BLaER1 treated with 17β-estradiol and CSF1 and Interleukin-3, amounts not matched to agents 10 nM and 100 nM (cell line): Measurements from ENCODE around the gene PKP1.

Experiments used
- H3K27ac ChIP-seq, 11 experiments: shearing (Covaris generic); formaldehyde crosslinking; 2 replicates each; pipeline ENCODE4 v1.8.1; 2022
- H3K27me3 ChIP-seq, 11 experiments: shearing (Covaris generic); formaldehyde crosslinking; 2 replicates each; pipeline ENCODE4 v1.8.1; 2022
- H3K36me3 ChIP-seq, 11 experiments: shearing (Covaris generic); formaldehyde crosslinking; 2 replicates each; pipeline ENCODE4 v1.8.1; 2022
- H3K4me1 ChIP-seq, 10 experiments: shearing (Covaris generic); formaldehyde crosslinking; 2 replicates each; pipeline ENCODE4 v1.8.1; 2022
- H3K4me2 ChIP-seq, 11 experiments: shearing (Covaris generic); formaldehyde crosslinking; 2 replicates each; pipeline ENCODE4 v1.8.1; 2022
- H3K4me3 ChIP-seq, 10 experiments: shearing (Covaris generic); formaldehyde crosslinking; 2 replicates each; pipeline ENCODE4 v1.8.1; 2022
- H3K9ac ChIP-seq, 11 experiments: shearing (Covaris generic); formaldehyde crosslinking; 2 replicates each; pipeline ENCODE4 v1.8.1; 2022
- H3K9me3 ChIP-seq, 11 experiments: shearing (Covaris generic); formaldehyde crosslinking; replicated peaks in 1 of 11; 2 replicates each; pipeline ENCODE4 v1.8.1; 2022
- H4K20me1 ChIP-seq, 11 experiments: shearing (Covaris generic); formaldehyde crosslinking; 2 replicates each; pipeline ENCODE4 v1.8.1; 2022
- Cebpa-rat ChIP-seq, 11 experiments: shearing (Covaris generic); IDR thresholded peaks; 2 replicates each; pipeline ENCODE4 v1.8.1; 2022

Gene PKP1

DNA sequence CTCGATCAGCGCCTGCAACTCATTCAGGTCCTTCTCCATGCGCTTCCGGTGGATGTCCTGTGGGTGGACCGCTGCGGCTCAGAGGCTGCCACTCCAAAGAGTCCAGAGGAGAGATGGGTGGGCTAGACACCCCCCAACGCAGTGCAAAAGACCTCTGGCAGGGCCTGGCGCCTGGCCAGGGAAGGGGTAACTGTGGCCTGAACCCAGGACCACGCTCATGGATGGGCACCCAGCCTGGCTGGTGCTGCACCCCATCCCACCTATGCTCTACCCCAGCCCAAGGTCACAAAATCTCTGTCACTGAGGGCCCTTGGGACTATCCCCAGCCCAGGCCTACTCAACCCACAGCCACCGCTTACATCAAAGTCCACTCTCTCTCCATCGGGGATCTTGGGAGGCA, 81.9 kb downstream of the PKP1 start:
- Histone ChIP-seq H3K36me3 (no peaks in the 10 kb centered on the region), H3K27ac (no peak overlapping the region), H4K20me1 (peaks cover 0 to 12% (median 0%) of the 10 kb centered on the region in 11 experiments; a peak in 1 of 22 replicates), H3K4me3 (no peak overlapping the region), H3K27me3 (no peaks in the 10 kb centered on the region), H3K4me1 (peaks cover 10 to 81% (median 72%) of the 10 kb centered on the region in 10 experiments; a peak in 18 of 20 replicates), H3K4me2 (peak overlapping the region in 8 of 11 experiments; percentile 52 to 74 (median 62); a peak in 14 of 22 replicates), H3K9ac (no peak overlapping the region), H3K9me3 (no peaks in the 10 kb centered on the region; a peak in 1 of 22 replicates)
- no peak for TF ChIP-seq Cebpa-rat (IDR thresholded peaks at IDR 0.05)

DNA sequence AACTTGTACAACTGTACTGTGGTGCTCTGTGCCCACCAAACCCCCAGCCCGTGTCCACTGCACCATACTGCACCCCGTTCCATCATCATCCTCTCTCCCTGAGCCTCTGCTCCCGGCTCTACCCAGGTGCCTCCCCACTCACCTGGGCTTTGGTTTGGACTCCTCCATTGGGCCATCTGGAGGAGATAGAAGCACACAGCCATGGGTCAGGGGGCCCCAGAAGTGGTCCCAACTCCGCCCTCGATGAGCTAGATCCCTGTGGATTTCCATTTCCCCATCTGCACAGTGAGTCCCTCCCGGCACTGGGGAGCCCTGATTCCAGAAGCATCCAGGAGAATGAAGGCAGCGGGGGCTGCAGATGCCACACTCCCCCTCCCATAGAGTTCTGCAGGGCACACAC, 83.4 kb downstream of the PKP1 start:
- peaks cover 10 to 88% (median 79%) of the 10 kb centered on the region in 10 experiments; a peak in 18 of 20 replicates for H3K4me1 ChIP-seq
- H4K20me1 ChIP-seq: peaks cover 0 to 12% (median 0%) of the 10 kb centered on the region in 11 experiments; a peak in 1 of 22 replicates
- no peaks in the 10 kb centered on the region for H3K36me3 ChIP-seq
- H3K9ac ChIP-seq: no peak overlapping the region
- no peak for TF ChIP-seq Cebpa-rat (IDR thresholded peaks at IDR 0.05)
- no peak overlapping the region for H3K27ac ChIP-seq
- no peak overlapping the region for H3K4me3 ChIP-seq
- no peaks in the 10 kb centered on the region for H3K27me3 ChIP-seq
- peak overlapping the region in 2 of 11 experiments; percentile 90 to 97; a peak in 3 of 22 replicates for H3K4me2 ChIP-seq
- no peaks in the 10 kb centered on the region; a peak in 1 of 22 replicates for H3K9me3 ChIP-seq

DNA sequence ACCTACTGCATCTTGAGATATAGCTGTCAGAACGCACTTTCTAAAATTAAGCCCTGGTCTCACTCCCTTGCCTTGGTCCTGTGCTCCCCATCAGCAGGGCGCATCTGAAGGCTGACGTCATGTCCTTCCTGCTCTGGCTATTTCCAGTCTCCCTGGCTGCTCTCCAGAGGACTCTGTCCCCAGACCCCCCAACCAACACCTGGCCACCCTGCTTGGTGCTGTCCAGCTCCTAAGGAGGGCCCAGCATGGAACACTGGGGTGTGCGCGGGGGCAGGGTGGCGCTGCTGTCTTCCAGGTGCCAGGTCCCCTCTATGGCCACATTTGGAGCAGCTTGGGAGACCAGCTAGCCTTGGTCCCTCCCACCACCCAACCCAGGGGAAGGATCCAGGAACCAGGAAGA, 85.9 kb downstream of the PKP1 start:
- Histone ChIP-seq H4K20me1 (peaks cover 0 to 12% (median 0%) of the 10 kb centered on the region in 11 experiments; a peak in 1 of 22 replicates), H3K27ac (peak overlapping the region in 3 of 11 experiments; percentile 22 to 41 (median 40); a peak in 5 of 22 replicates), H3K9ac (peak overlapping the region in 1 of 11 experiments; percentile 35; a peak in 1 of 22 replicates), H3K36me3 (no peaks in the 10 kb centered on the region), H3K27me3 (no peaks in the 10 kb centered on the region), H3K4me3 (peak overlapping the region in 3 of 10 experiments; percentile 2 to 30 (median 8); a peak in 3 of 20 replicates), H3K4me2 (peak overlapping the region; percentile 4 to 97 (median 85); a peak in 20 of 22 replicates), H3K4me1 (peaks cover 10 to 70% (median 61%) of the 10 kb centered on the region in 10 experiments; a peak in 18 of 20 replicates), H3K9me3 (no peaks in the 10 kb centered on the region; a peak in 1 of 22 replicates)
- TF ChIP-seq Cebpa-rat (IDR thresholded peaks at IDR 0.05): no peak

DNA sequence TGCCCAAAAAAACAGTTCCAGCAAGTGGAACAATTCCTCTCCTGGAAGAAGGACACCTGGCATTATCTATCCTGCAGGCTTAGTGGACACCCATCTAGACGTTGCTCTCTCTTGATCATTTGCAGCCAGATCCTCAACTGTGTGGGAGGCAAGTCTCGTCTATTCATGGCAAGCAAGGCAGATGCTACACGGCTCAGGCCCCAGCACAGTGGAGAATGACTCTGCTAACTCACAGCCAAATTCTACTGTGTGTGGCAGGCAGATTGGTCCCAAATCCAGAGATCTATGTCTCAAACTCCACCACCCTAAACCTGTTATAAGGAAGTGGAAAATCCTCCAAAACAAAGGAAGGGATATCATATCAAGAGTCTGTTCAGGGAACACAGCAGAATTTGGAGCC, 87.2 kb downstream of the PKP1 start:
- H3K9ac ChIP-seq: no peak overlapping the region; a peak in 1 of 22 replicates
- no peak overlapping the region for H3K27ac ChIP-seq
- no peaks in the 10 kb centered on the region for H3K36me3 ChIP-seq
- H3K4me3 ChIP-seq: no peak overlapping the region
- H3K27me3 ChIP-seq: no peaks in the 10 kb centered on the region
- H4K20me1 ChIP-seq: peaks cover 0 to 4% (median 0%) of the 10 kb centered on the region in 11 experiments; a peak in 1 of 22 replicates
- peak overlapping the region in 8 of 11 experiments; percentile 10 to 97 (median 90); a peak in 15 of 22 replicates for H3K4me2 ChIP-seq
- H3K4me1 ChIP-seq: peaks cover 10 to 63% (median 49%) of the 10 kb centered on the region in 10 experiments; a peak in 18 of 20 replicates
- H3K9me3 ChIP-seq: no peaks in the 10 kb centered on the region; a peak in 1 of 22 replicates
- no peak for TF ChIP-seq Cebpa-rat (IDR thresholded peaks at IDR 0.05)

DNA sequence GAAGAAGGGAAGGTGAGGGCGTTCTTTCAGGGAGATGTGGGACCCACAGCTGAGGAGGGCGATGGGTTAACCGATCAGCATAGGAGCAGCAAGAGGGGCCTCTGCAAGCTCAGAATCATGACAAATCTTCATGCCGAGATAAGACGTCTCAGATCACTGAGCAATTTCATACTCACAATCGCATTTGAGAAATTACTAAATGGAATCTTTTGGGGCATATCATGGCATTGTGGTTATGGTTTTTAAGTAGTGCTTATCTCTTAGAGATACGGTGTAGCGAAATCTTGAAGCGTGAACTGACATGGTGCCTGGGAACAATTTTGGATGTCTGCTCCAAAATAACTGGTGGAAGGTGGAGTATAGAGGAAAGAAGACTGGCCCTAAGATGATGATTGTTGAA, 88.0 kb downstream of the PKP1 start:
- no peaks in the 10 kb centered on the region; a peak in 1 of 22 replicates for H3K9me3 ChIP-seq
- no peak for TF ChIP-seq Cebpa-rat (IDR thresholded peaks at IDR 0.05)
- H3K4me3 ChIP-seq: no peak overlapping the region
- H3K27ac ChIP-seq: no peak overlapping the region
- H4K20me1 ChIP-seq: peaks cover 0 to 4% (median 0%) of the 10 kb centered on the region in 11 experiments; a peak in 1 of 22 replicates
- H3K4me2 ChIP-seq: peak overlapping the region in 8 of 11 experiments; percentile 37 to 97 (median 90); a peak in 16 of 22 replicates
- H3K36me3 ChIP-seq: no peaks in the 10 kb centered on the region
- no peak overlapping the region for H3K9ac ChIP-seq
- H3K4me1 ChIP-seq: peaks cover 10 to 65% (median 50%) of the 10 kb centered on the region in 10 experiments; a peak in 18 of 20 replicates
- H3K27me3 ChIP-seq: no peaks in the 10 kb centered on the region

DNA sequence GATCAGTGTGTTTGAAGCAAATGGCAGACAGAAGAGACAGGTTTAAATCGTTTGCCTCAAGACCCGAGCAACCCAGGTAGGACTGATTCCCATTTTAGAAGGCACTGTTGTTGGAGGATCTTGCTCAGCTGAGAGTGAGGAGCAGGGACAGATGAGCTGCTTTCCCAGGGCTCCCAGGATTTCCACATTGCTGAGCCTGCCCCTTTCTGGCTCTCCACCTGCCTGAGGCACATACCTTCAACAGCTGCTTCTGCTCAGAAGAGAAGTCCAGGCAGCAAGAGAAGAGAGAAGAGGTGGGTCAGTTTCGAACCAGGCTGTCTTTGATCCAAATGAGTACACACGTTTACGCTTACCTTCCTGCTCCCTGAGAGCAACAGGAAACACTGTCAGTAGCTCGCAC, 88.5 kb downstream of the PKP1 start:
- Histone ChIP-seq H3K27me3 (no peaks in the 10 kb centered on the region), H3K27ac (no peak overlapping the region), H3K9ac (no peak overlapping the region), H3K9me3 (no peaks in the 10 kb centered on the region), H3K4me2 (peak overlapping the region in 7 of 11 experiments; percentile 78 to 97 (median 90); a peak in 13 of 22 replicates), H3K4me3 (no peak overlapping the region), H3K36me3 (no peaks in the 10 kb centered on the region), H4K20me1 (peaks cover 0 to 4% (median 0%) of the 10 kb centered on the region in 11 experiments; a peak in 1 of 22 replicates), H3K4me1 (peaks cover 10 to 65% (median 50%) of the 10 kb centered on the region in 10 experiments; a peak in 18 of 20 replicates)
- no peak for TF ChIP-seq Cebpa-rat (IDR thresholded peaks at IDR 0.05)

DNA sequence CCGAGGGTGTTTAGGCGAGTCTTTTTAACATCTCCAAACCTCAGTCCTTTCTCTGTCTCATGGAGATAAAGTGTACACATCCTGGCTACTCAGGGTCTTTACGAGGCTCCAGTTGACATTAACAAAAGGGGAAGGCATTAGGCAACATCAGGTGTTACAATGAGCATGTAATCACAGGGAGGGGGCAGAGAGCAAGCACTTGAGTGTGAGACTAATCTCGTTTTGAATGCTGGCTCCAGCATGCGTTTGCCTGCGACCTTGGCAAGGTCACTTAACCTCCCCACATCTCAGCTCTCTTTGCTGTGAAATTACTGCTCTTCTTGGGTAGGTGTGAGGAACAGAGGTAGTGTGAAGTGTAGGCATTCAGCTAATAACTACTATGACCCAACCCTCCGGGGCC, 91.1 kb downstream of the PKP1 start:
- Histone ChIP-seq H4K20me1 (peaks cover 0 to 1% (median 0%) of the 10 kb centered on the region in 11 experiments; a peak in 1 of 22 replicates), H3K9me3 (no peaks in the 10 kb centered on the region), H3K4me1 (peaks cover 1 to 40% (median 32%) of the 10 kb centered on the region in 10 experiments; a peak in 18 of 20 replicates), H3K4me2 (no peak overlapping the region), H3K36me3 (no peaks in the 10 kb centered on the region), H3K27ac (no peak overlapping the region), H3K9ac (no peak overlapping the region), H3K4me3 (no peak overlapping the region), H3K27me3 (no peaks in the 10 kb centered on the region)
- TF ChIP-seq Cebpa-rat (IDR thresholded peaks at IDR 0.05): no peak

DNA sequence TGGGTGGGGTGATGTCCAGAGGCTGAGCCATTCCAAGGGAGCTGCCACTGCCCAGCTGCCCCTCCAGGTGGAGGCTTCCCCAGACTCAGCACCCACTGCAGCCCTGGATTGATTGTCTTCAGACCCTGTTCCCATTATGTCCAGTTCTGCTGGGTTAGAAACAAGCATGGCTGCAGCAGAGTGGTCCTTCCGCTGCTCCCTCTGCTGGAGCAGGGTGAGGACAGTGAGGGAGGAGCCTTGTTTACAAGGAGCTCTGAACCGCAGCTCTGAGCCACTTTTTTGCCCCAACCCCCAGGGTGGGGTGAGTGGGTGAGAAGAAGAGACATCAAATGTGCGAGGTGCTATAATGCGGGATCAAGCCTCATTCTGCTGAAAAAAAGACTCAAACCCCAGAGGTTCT, 91.9 kb downstream of the PKP1 start:
- Histone ChIP-seq H3K27me3 (no peaks in the 10 kb centered on the region), H3K4me1 (peaks cover 0 to 32% (median 24%) of the 10 kb centered on the region in 10 experiments; a peak in 15 of 20 replicates), H3K27ac (no peak overlapping the region), H3K4me2 (peak overlapping the region in 6 of 11 experiments; percentile 12 to 22 (median 16); a peak in 5 of 22 replicates), H3K4me3 (no peak overlapping the region), H3K36me3 (no peaks in the 10 kb centered on the region), H4K20me1 (no peaks in the 10 kb centered on the region; a peak in 1 of 22 replicates), H3K9me3 (no peaks in the 10 kb centered on the region), H3K9ac (no peak overlapping the region)
- no peak for TF ChIP-seq Cebpa-rat (IDR thresholded peaks at IDR 0.05)

DNA sequence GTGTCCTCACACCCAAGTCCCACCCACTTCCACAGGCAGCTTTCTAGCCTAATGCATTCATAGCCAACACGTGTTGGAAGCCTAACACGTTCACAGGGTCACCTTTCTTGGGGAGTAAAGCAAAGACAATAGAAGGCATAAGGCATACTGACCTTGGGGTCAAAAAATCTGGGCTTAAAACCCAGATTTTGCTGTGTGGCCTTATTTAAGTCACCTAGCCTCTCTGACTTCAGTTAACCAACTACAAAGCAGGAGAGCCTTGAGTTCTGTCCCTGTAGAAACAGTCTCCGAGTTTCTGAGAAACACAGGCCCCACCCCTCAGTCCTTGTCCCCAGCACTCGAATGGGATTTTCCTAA, 92.8 kb downstream of the PKP1 start:
- H3K36me3 ChIP-seq: no peaks in the 10 kb centered on the region
- no peaks in the 10 kb centered on the region for H3K9me3 ChIP-seq
- TF ChIP-seq Cebpa-rat (IDR thresholded peaks at IDR 0.05): no peak
- no peaks in the 10 kb centered on the region; a peak in 1 of 22 replicates for H4K20me1 ChIP-seq
- H3K4me3 ChIP-seq: no peak overlapping the region
- H3K27ac ChIP-seq: no peak overlapping the region
- H3K4me2 ChIP-seq: peak overlapping the region in 3 of 11 experiments; percentile 15 to 22 (median 16); a peak in 2 of 22 replicates
- no peaks in the 10 kb centered on the region for H3K27me3 ChIP-seq
- no peak overlapping the region for H3K9ac ChIP-seq
- H3K4me1 ChIP-seq: peaks cover 0 to 23% (median 15%) of the 10 kb centered on the region in 10 experiments; a peak in 15 of 20 replicates
